Esophagus squamous epithelium (tissue), 4 donors: Measurements from ENCODE around the gene RMDN2.

Experiments
- CTCF ChIP-seq, 6 experiments: fragments of 450-650 bp in 4 of 6; fragments of 200-600 bp in 2 of 6; sonication (generic) in 2 of 6; IDR thresholded peaks; one replicate each; pipeline ENCODE4 v1.5.1; 2016 to 2019; ENCODE audit warnings: antibody characterized with exemption in 6 of 6, mild to moderate bottlenecking in 4 of 6, moderate library complexity in 4 of 6
- POLR2A ChIP-seq, 4 donors: fragments of 450-650 bp; IDR thresholded peaks; one replicate each; pipeline ENCODE4 v1.6.1; 2017; ENCODE audit warnings: antibody characterized with exemption in 4 of 4, mild to moderate bottlenecking in 4 of 4, moderate library complexity in 3 of 4

- TF ChIP-seq CTCF (IDR thresholded peaks at IDR 0.05) (no peak), POLR2A (IDR thresholded peaks at IDR 0.05) (no peak)
These were observed 50.7 kb downstream of the RMDN2 start for GRCh38 chr2:37975808-37976207.
